ENCODE data around the gene GMFB.

Gene GMFB

DNA sequence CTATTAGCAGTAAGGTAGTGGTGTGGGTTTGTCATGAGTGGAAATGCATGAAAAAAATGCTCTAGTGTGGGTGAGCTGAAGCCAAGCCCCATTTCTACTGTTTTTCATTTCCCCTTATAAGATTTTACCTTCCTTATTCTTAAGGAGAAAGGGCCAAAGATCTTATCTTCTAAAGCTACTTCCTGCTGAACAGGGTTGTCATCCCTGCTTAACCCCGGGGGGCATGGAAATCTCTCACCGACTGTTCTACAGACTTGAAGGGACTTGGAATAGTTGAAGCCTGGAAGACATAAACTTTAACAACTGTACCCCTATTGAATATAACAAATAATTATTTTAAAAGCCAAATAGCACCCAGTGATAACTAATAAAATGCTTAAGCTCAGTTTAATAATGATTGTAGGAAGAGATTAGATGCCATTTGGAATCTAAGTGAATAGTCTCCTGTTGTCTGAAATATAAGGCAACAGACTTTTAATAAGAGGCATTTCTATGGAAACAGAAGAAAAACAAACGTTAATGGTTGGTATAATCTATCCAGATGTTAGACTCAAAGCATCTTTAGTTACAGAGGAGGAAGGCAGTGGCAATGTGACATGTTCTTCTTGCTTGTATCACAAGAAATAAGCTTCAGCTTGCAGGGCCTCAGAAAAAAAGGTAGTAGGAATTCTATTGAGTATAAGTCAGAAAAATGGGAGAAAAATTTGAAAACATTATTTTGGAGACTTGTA lies 1.8 kb upstream of the GMFB start:
- Histone ChIP-seq H3K27me3 (ENCODE audit: control insufficient read depth, insufficient read depth, low read length) (no peaks in the 10 kb centered on the region), H3K36me3 (ENCODE audit: control insufficient read depth, insufficient read depth, low read length) (no peaks in the 10 kb centered on the region), H3K4me1 (ENCODE audit: control insufficient read depth, insufficient read depth, low read length) (peaks cover 34% of the 10 kb centered on the region), H3K27ac (ENCODE audit: low read depth, low read length) (peak overlapping the region; percentile 42; the same call in 1 of the 2 replicates), H3K9me3 (ENCODE audit: control insufficient read depth, insufficient read depth, low read depth, low read length) (no peaks in the 10 kb centered on the region), H3K9ac (ENCODE audit: low read length) (no peak overlapping the region), H3K4me3 (ENCODE audit: low read depth, low read length) (no peak overlapping the region)

DNA sequence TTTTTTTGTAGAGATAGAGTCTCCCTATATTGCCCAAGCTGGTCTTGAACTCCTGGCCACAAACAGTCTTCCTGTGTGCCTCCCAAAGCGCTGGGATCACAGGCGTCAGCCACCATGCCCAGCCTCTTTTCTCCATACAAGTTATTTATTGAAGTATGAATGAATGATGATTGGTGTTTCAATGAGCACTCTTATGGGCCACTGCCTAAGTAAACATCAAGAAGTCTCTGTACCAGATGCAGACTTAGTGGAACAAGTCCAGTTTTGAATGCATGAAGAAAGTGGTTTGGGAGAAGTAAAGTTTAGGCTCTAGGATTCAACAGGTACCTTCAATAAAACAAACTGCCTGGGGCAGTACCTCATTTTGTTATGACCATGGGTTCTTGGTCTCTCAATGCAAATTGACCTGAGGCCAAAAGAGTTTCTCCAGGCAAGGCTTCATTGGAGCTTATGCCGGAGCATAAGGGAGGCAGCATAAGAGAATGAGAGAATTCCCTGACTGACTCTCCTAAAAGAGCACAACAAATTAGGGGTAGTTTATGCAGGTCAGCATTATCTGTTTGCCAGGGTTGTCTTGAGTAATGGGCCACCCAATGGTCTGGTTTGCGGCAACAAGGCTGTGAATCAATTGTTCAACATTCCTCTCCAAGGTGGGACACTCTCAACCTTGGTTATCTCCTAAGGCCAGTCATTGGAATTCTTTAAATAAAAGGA lies 1.1 kb upstream of the GMFB start:
- H3K4me3 ChIP-seq (ENCODE audit: low read depth, low read length), result peak overlapping the region; percentile 92

GRCh38 chr14:54489318-54489683 lies 521 bp upstream of the GMFB start:
- H3K36me3 ChIP-seq (ENCODE audit: control insufficient read depth, insufficient read depth, low read length), result no peaks in the 10 kb centered on the region
- H3K9ac ChIP-seq (ENCODE audit: low read length), result peak overlapping the region; percentile 95
- peak overlapping the region; percentile 92 for H3K4me3 ChIP-seq (ENCODE audit: low read depth, low read length)
- H3K27ac ChIP-seq (ENCODE audit: low read depth, low read length), result peak overlapping the region; percentile 42; the same call in 1 of the 2 replicates
- peaks cover 34% of the 10 kb centered on the region for H3K4me1 ChIP-seq (ENCODE audit: control insufficient read depth, insufficient read depth, low read length)
- no peaks in the 10 kb centered on the region for H3K9me3 ChIP-seq (ENCODE audit: control insufficient read depth, insufficient read depth, low read depth, low read length)
- no peaks in the 10 kb centered on the region for H3K27me3 ChIP-seq (ENCODE audit: control insufficient read depth, insufficient read depth, low read length)

More for the DNA sequence above, 1.1 kb upstream of the GMFB start:
- Histone ChIP-seq H3K27ac (ENCODE audit: low read depth, low read length) (peak overlapping the region; percentile 42; the same call in 1 of the 2 replicates), H3K9me3 (ENCODE audit: control insufficient read depth, insufficient read depth, low read depth, low read length) (no peaks in the 10 kb centered on the region), H3K27me3 (ENCODE audit: control insufficient read depth, insufficient read depth, low read length) (no peaks in the 10 kb centered on the region), H3K4me1 (ENCODE audit: control insufficient read depth, insufficient read depth, low read length) (peaks cover 34% of the 10 kb centered on the region), H3K36me3 (ENCODE audit: control insufficient read depth, insufficient read depth, low read length) (no peaks in the 10 kb centered on the region), H3K9ac (ENCODE audit: low read length) (no peak overlapping the region)

- H3K4me1 ChIP-seq (ENCODE audit: control insufficient read depth, insufficient read depth, low read length), result peaks cover 30% of the 10 kb centered on the region
Measured at GRCh38 chr14:54488318-54488645, 498 bp downstream of the GMFB start.

DNA sequence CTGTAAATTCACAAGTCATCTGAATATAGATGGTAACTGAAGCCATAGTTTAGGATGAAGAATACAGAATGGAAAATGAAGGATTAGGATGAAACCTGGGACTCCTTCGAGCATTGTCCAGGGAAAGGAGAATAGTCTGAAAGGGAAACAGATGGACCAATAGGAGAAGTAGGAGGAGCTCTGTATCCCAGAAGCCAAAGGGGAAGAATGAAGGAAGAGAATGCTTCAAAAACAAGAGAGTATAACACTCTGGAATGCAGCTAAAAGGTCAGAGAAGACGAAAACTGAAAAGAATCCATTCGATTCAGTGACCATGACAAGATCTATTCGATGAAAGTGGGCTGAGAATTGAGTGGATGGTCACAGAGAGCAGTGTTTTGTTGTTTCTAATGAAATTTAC lies 1.0 kb downstream of the GMFB start:
- H3K36me3 ChIP-seq (ENCODE audit: control insufficient read depth, insufficient read depth, low read length), result peaks cover 4% of the 10 kb centered on the region
- peak overlapping the region; percentile 95 for H3K9ac ChIP-seq (ENCODE audit: low read length)
- H3K9me3 ChIP-seq (ENCODE audit: control insufficient read depth, insufficient read depth, low read depth, low read length), result no peaks in the 10 kb centered on the region
- H3K27ac ChIP-seq (ENCODE audit: low read depth, low read length), result peak overlapping the region; percentile 91; the same call in 1 of the 2 replicates
- H3K4me1 ChIP-seq (ENCODE audit: control insufficient read depth, insufficient read depth, low read length), result peaks cover 25% of the 10 kb centered on the region
- peak overlapping the region; percentile 92 for H3K4me3 ChIP-seq (ENCODE audit: low read depth, low read length)
- H3K27me3 ChIP-seq (ENCODE audit: control insufficient read depth, insufficient read depth, low read length), result no peaks in the 10 kb centered on the region

More at GRCh38 chr14:54488318-54488645, 498 bp downstream of the GMFB start:
- Histone ChIP-seq H3K9me3 (ENCODE audit: control insufficient read depth, insufficient read depth, low read depth, low read length) (no peaks in the 10 kb centered on the region), H3K9ac (ENCODE audit: low read length) (peak overlapping the region; percentile 95), H3K36me3 (ENCODE audit: control insufficient read depth, insufficient read depth, low read length) (no peaks in the 10 kb centered on the region; the same call in 1 of the 2 replicates), H3K4me3 (ENCODE audit: low read depth, low read length) (peak overlapping the region; percentile 92), H3K27me3 (ENCODE audit: control insufficient read depth, insufficient read depth, low read length) (no peaks in the 10 kb centered on the region), H3K27ac (ENCODE audit: low read depth, low read length) (peak overlapping the region; percentile 91)

DNA sequence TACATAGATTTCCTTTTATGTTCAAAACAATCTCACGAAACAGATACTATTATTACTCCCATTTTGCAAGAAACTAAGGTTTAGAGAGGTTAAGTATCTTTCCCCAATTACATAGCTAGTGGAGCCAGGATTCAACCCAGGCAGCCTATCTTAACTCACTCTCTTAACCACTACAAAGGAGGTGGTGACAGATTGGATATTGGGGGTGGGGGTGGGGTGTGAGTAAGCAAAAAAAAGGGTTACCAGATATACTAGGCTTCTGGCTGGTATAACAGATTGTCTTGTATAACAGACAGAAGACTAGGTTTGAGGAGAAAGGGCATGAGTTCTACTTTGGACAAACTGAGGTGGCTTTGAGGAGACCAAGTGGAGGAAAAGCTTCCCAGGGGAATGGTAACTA lies 2.1 kb downstream of the GMFB start:
- Histone ChIP-seq H3K4me1 (ENCODE audit: control insufficient read depth, insufficient read depth, low read length) (peaks cover 25% of the 10 kb centered on the region), H3K27ac (ENCODE audit: low read depth, low read length) (no peak overlapping the region), H3K9ac (ENCODE audit: low read length) (no peak overlapping the region), H3K4me3 (ENCODE audit: low read depth, low read length) (no peak overlapping the region), H3K27me3 (ENCODE audit: control insufficient read depth, insufficient read depth, low read length) (no peaks in the 10 kb centered on the region), H3K36me3 (ENCODE audit: control insufficient read depth, insufficient read depth, low read length) (peaks cover 15% of the 10 kb centered on the region), H3K9me3 (ENCODE audit: control insufficient read depth, insufficient read depth, low read depth, low read length) (no peaks in the 10 kb centered on the region)

GRCh38 chr14:54483846-54484245 lies 4.9 kb downstream of the GMFB start:
- no peak overlapping the region for H3K4me3 ChIP-seq (ENCODE audit: low read depth, low read length)
- no peak overlapping the region for H3K9ac ChIP-seq (ENCODE audit: low read length)
- peaks cover 12% of the 10 kb centered on the region for H3K4me1 ChIP-seq (ENCODE audit: control insufficient read depth, insufficient read depth, low read length)

GRCh38 chr14:54483073-54483745 lies 5.6 kb downstream of the GMFB start:
- no peak overlapping the region for H3K4me3 ChIP-seq (ENCODE audit: low read depth, low read length)
- no peak overlapping the region for H3K27ac ChIP-seq (ENCODE audit: low read depth, low read length)
- no peaks in the 10 kb centered on the region for H3K27me3 ChIP-seq (ENCODE audit: control insufficient read depth, insufficient read depth, low read length)
- no peak overlapping the region for H3K9ac ChIP-seq (ENCODE audit: low read length)
- no peaks in the 10 kb centered on the region for H3K9me3 ChIP-seq (ENCODE audit: control insufficient read depth, insufficient read depth, low read depth, low read length)
- peaks cover 12% of the 10 kb centered on the region for H3K4me1 ChIP-seq (ENCODE audit: control insufficient read depth, insufficient read depth, low read length)
- H3K36me3 ChIP-seq (ENCODE audit: control insufficient read depth, insufficient read depth, low read length), result peaks cover 43% of the 10 kb centered on the region

More at GRCh38 chr14:54483846-54484245, 4.9 kb downstream of the GMFB start:
- H3K9me3 ChIP-seq (ENCODE audit: control insufficient read depth, insufficient read depth, low read depth, low read length), result no peaks in the 10 kb centered on the region
- H3K27ac ChIP-seq (ENCODE audit: low read depth, low read length), result no peak overlapping the region
- peaks cover 37% of the 10 kb centered on the region for H3K36me3 ChIP-seq (ENCODE audit: control insufficient read depth, insufficient read depth, low read length)
- no peaks in the 10 kb centered on the region for H3K27me3 ChIP-seq (ENCODE audit: control insufficient read depth, insufficient read depth, low read length)

GRCh38 chr14:54481695-54482094 lies 7.1 kb downstream of the GMFB start:
- Histone ChIP-seq H3K27ac (ENCODE audit: low read depth, low read length) (no peak overlapping the region), H3K4me1 (ENCODE audit: control insufficient read depth, insufficient read depth, low read length) (peaks cover 6% of the 10 kb centered on the region), H3K36me3 (ENCODE audit: control insufficient read depth, insufficient read depth, low read length) (peaks cover 57% of the 10 kb centered on the region), H3K9ac (ENCODE audit: low read length) (no peak overlapping the region), H3K27me3 (ENCODE audit: control insufficient read depth, insufficient read depth, low read length) (no peaks in the 10 kb centered on the region), H3K4me3 (ENCODE audit: low read depth, low read length) (no peak overlapping the region), H3K9me3 (ENCODE audit: control insufficient read depth, insufficient read depth, low read depth, low read length) (no peaks in the 10 kb centered on the region)

GRCh38 chr14:54480830-54481562 lies 7.8 kb downstream of the GMFB start:
- H3K9ac ChIP-seq (ENCODE audit: low read length), result no peak overlapping the region
- no peaks in the 10 kb centered on the region for H3K27me3 ChIP-seq (ENCODE audit: control insufficient read depth, insufficient read depth, low read length)
- H3K9me3 ChIP-seq (ENCODE audit: control insufficient read depth, insufficient read depth, low read depth, low read length), result no peaks in the 10 kb centered on the region
- H3K4me3 ChIP-seq (ENCODE audit: low read depth, low read length), result no peak overlapping the region
- H3K36me3 ChIP-seq (ENCODE audit: control insufficient read depth, insufficient read depth, low read length), result peaks cover 61% of the 10 kb centered on the region
- no peaks in the 10 kb centered on the region; the same call in 1 of the 2 replicates for H3K4me1 ChIP-seq (ENCODE audit: control insufficient read depth, insufficient read depth, low read length)
- no peak overlapping the region for H3K27ac ChIP-seq (ENCODE audit: low read depth, low read length)

All from HUES6 (cell line).